ENCODE results near the gene LRMDA.

LRMDA gene

DNA sequence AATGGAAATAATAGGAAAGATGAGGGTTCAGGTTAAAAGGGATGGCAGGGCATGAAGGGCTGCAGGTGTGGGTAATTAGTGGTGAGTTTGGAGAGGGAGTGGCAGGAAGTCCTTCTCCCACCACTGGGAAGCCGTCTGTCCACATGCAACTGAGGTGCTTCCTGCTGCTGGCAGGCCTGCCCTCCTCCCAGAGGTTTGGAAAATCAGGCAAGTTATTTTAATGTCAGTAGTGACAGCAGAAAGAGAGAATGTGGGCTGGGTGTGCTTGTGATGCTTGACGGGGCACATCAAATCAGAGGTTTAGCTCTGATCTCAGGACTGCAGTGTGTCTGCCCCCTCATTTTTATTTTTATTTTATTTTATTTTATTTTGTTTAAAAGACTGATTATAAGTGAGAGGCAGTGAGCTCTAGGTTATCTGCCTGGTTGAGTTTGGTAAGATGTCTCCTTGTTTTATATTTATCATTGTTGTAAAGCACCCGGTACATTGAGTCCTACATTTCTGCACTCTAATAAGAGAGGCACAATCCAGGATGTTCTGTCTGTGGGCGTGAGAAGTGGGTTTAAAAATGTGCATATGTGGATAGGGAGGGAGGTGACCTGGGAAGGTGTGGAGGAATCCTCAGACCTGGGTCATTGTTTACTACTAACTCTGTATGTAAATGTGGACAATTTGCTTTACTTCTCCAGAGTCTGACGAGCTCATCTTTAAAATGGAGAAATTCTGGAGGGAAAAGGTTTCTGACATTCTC lies 504.4 kb downstream of the LRMDA start:
- Histone ChIP-seq H2BK5ac (ENCODE audit: low read depth, low read length, poor library complexity, severe bottlenecking) (no peak overlapping the region), H2BK120ac (ENCODE audit: low read depth, low read length) (no peak overlapping the region), H3K79me1 (replicated peaks; ENCODE audit: low read length, poor library complexity, severe bottlenecking) (no peaks in the 10 kb centered on the region), H3K27ac (ENCODE audit: low read length, poor library complexity, severe bottlenecking) (no peak overlapping the region), H3K27me3 (ENCODE audit: control insufficient read depth in 1 of 2, insufficient read depth in 1 of 2, low read length in 2 of 2) (peaks cover 0 to 23% of the 10 kb centered on the region in 2 experiments), H3K36me3 (ENCODE audit: control insufficient read depth in 1 of 2, insufficient read depth in 2 of 2, low read depth in 1 of 2, low read length in 2 of 2) (no peaks in the 10 kb centered on the region), H3K23ac (ENCODE audit: low read length in 2 of 2) (no peak overlapping the region), H3K9me3 (ENCODE audit: control insufficient read depth, low read length) (no peaks in the 10 kb centered on the region), H2AK5ac (ENCODE audit: low read length, severe bottlenecking) (no peak overlapping the region), H3K9ac (ENCODE audit: low read length) (no peak overlapping the region), H2BK15ac (ENCODE audit: low read depth, poor library complexity, severe bottlenecking) (no peak overlapping the region), H2AFZ (ENCODE audit: low read depth, low read length) (no peak overlapping the region), H3K4ac (ENCODE audit: low read depth in 1 of 2, low read length in 2 of 2) (no peak overlapping the region), H3K4me3 (ENCODE audit: insufficient read depth in 1 of 2, low read depth in 1 of 2, low read length in 2 of 2) (no peak overlapping the region), H2BK12ac (ENCODE audit: low read length in 2 of 2) (no peak overlapping the region), H4K8ac (ENCODE audit: low read length) (no peak overlapping the region), H3K18ac (ENCODE audit: low read depth in 1 of 2, low read length in 2 of 2) (no peak overlapping the region), H3K14ac (ENCODE audit: low read length in 2 of 2) (no peak overlapping the region), H3K4me2 (ENCODE audit: low read length, poor library complexity, severe bottlenecking) (no peak overlapping the region), H3K4me1 (ENCODE audit: control insufficient read depth, insufficient read depth, low read depth, low read length) (no peaks in the 10 kb centered on the region), H4K91ac (ENCODE audit: low read length) (no peak overlapping the region)
- DNase-seq = no peak
- WGBS = 88% methylated on average over 3 of the region's 5 CpGs

DNA sequence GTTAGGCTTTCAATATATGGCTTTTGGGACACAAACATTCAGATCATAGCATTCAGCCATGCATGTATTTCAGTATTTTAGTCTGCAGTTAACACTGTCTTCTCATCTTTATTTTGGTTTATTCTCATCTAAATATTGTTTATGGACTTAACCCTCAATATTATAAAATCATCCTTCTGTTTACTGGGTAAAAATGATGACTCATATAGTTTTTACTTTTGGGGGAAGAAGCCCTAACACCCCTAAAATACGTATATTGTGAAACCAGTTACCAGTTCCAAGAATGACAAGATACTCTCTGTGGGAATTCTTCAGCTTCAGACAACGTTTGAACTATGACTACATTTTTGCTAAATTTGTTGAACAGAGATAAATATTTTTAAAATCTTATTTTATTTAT lies 505.4 kb downstream of the LRMDA start:
- H2AFZ ChIP-seq (ENCODE audit: low read depth, low read length) = no peak overlapping the region

GRCh38 chr10:75937823-75938222 lies 506.4 kb downstream of the LRMDA start:
- Histone ChIP-seq H3K27me3 (ENCODE audit: control insufficient read depth in 1 of 2, insufficient read depth in 1 of 2, low read length in 2 of 2) (peaks cover 0 to 32% of the 10 kb centered on the region in 2 experiments), H2BK120ac (ENCODE audit: low read depth, low read length) (no peak overlapping the region), H2BK15ac (ENCODE audit: low read depth, poor library complexity, severe bottlenecking) (no peak overlapping the region), H3K23ac (ENCODE audit: low read length in 2 of 2) (no peak overlapping the region), H4K8ac (ENCODE audit: low read length) (no peak overlapping the region), H2BK5ac (ENCODE audit: low read depth, low read length, poor library complexity, severe bottlenecking) (no peak overlapping the region), H3K36me3 (ENCODE audit: control insufficient read depth in 1 of 2, insufficient read depth in 2 of 2, low read depth in 1 of 2, low read length in 2 of 2) (no peaks in the 10 kb centered on the region), H3K9me3 (ENCODE audit: control insufficient read depth, low read length) (no peaks in the 10 kb centered on the region), H3K27ac (ENCODE audit: low read length, poor library complexity, severe bottlenecking) (no peak overlapping the region), H3K4me3 (ENCODE audit: insufficient read depth in 1 of 2, low read depth in 1 of 2, low read length in 2 of 2) (no peak overlapping the region), H4K91ac (ENCODE audit: low read length) (no peak overlapping the region), H3K4ac (ENCODE audit: low read depth in 1 of 2, low read length in 2 of 2) (no peak overlapping the region), H2AFZ (ENCODE audit: low read depth, low read length) (no peak overlapping the region), H3K9ac (ENCODE audit: low read length) (no peak overlapping the region), H3K4me2 (ENCODE audit: low read length, poor library complexity, severe bottlenecking) (no peak overlapping the region), H2BK12ac (ENCODE audit: low read length in 2 of 2) (no peak overlapping the region), H2AK5ac (ENCODE audit: low read length, severe bottlenecking) (no peak overlapping the region), H3K79me1 (replicated peaks; ENCODE audit: low read length, poor library complexity, severe bottlenecking) (no peaks in the 10 kb centered on the region), H3K14ac (ENCODE audit: low read length in 2 of 2) (no peak overlapping the region), H3K18ac (ENCODE audit: low read depth in 1 of 2, low read length in 2 of 2) (no peak overlapping the region), H3K4me1 (ENCODE audit: control insufficient read depth, insufficient read depth, low read depth, low read length) (no peaks in the 10 kb centered on the region)
- no peak for DNase-seq
- 95% methylated on average over 2 of the region's 2 CpGs for WGBS

More for the DNA sequence above, 505.4 kb downstream of the LRMDA start:
- Histone ChIP-seq H2AK5ac (ENCODE audit: low read length, severe bottlenecking) (no peak overlapping the region), H3K9ac (ENCODE audit: low read length) (no peak overlapping the region), H3K9me3 (ENCODE audit: control insufficient read depth, low read length) (no peaks in the 10 kb centered on the region), H3K18ac (ENCODE audit: low read depth in 1 of 2, low read length in 2 of 2) (no peak overlapping the region), H2BK120ac (ENCODE audit: low read depth, low read length) (no peak overlapping the region), H3K4ac (ENCODE audit: low read depth in 1 of 2, low read length in 2 of 2) (no peak overlapping the region), H3K4me2 (ENCODE audit: low read length, poor library complexity, severe bottlenecking) (no peak overlapping the region), H3K4me3 (ENCODE audit: insufficient read depth in 1 of 2, low read depth in 1 of 2, low read length in 2 of 2) (no peak overlapping the region), H4K8ac (ENCODE audit: low read length) (no peak overlapping the region), H3K23ac (ENCODE audit: low read length in 2 of 2) (no peak overlapping the region), H2BK5ac (ENCODE audit: low read depth, low read length, poor library complexity, severe bottlenecking) (no peak overlapping the region), H2BK12ac (ENCODE audit: low read length in 2 of 2) (no peak overlapping the region), H3K27me3 (ENCODE audit: control insufficient read depth in 1 of 2, insufficient read depth in 1 of 2, low read length in 2 of 2) (peaks cover 0 to 27% of the 10 kb centered on the region in 2 experiments), H3K27ac (ENCODE audit: low read length, poor library complexity, severe bottlenecking) (no peak overlapping the region), H3K79me1 (replicated peaks; ENCODE audit: low read length, poor library complexity, severe bottlenecking) (no peaks in the 10 kb centered on the region), H2BK15ac (ENCODE audit: low read depth, poor library complexity, severe bottlenecking) (no peak overlapping the region), H3K4me1 (ENCODE audit: control insufficient read depth, insufficient read depth, low read depth, low read length) (no peaks in the 10 kb centered on the region), H3K14ac (ENCODE audit: low read length in 2 of 2) (no peak overlapping the region), H4K91ac (ENCODE audit: low read length) (no peak overlapping the region), H3K36me3 (ENCODE audit: control insufficient read depth in 1 of 2, insufficient read depth in 2 of 2, low read depth in 1 of 2, low read length in 2 of 2) (no peaks in the 10 kb centered on the region)
- DNase-seq = no peak
- 40% methylated on average over 1 of the region's 2 CpGs for WGBS

- H3K4me2 ChIP-seq (ENCODE audit: low read length, poor library complexity, severe bottlenecking) = no peak overlapping the region
- H3K36me3 ChIP-seq (ENCODE audit: control insufficient read depth in 1 of 2, insufficient read depth in 2 of 2, low read depth in 1 of 2, low read length in 2 of 2) = no peaks in the 10 kb centered on the region
- H3K4me3 ChIP-seq (ENCODE audit: insufficient read depth in 1 of 2, low read depth in 1 of 2, low read length in 2 of 2) = no peak overlapping the region
- H2BK12ac ChIP-seq (ENCODE audit: low read length in 2 of 2) = no peak overlapping the region
- H3K9ac ChIP-seq (ENCODE audit: low read length) = no peak overlapping the region
- no peak overlapping the region for H3K23ac ChIP-seq (ENCODE audit: low read length in 2 of 2)
- H2BK15ac ChIP-seq (ENCODE audit: low read depth, poor library complexity, severe bottlenecking) = no peak overlapping the region
- H3K27ac ChIP-seq (ENCODE audit: low read length, poor library complexity, severe bottlenecking) = no peak overlapping the region
- no peak overlapping the region for H3K18ac ChIP-seq (ENCODE audit: low read depth in 1 of 2, low read length in 2 of 2)
- no peak overlapping the region for H3K4ac ChIP-seq (ENCODE audit: low read depth in 1 of 2, low read length in 2 of 2)
- no peak overlapping the region for H2BK5ac ChIP-seq (ENCODE audit: low read depth, low read length, poor library complexity, severe bottlenecking)
- peaks cover 6% of the 10 kb centered on the region for H3K9me3 ChIP-seq (ENCODE audit: control insufficient read depth, low read length)
- 93% methylated on average over 13 of the region's 13 CpGs for WGBS
- H3K79me1 ChIP-seq (replicated peaks; ENCODE audit: low read length, poor library complexity, severe bottlenecking) = no peaks in the 10 kb centered on the region
- H2BK120ac ChIP-seq (ENCODE audit: low read depth, low read length) = no peak overlapping the region
- H2AFZ ChIP-seq (ENCODE audit: low read depth, low read length) = no peak overlapping the region
- no peak overlapping the region for H4K8ac ChIP-seq (ENCODE audit: low read length)
- no peak overlapping the region for H4K91ac ChIP-seq (ENCODE audit: low read length)
- H3K4me1 ChIP-seq (ENCODE audit: control insufficient read depth, insufficient read depth, low read depth, low read length) = no peaks in the 10 kb centered on the region
- no peak for DNase-seq
- peaks cover 0 to 29% of the 10 kb centered on the region in 2 experiments for H3K27me3 ChIP-seq (ENCODE audit: control insufficient read depth in 1 of 2, insufficient read depth in 1 of 2, low read length in 2 of 2)
- H2AK5ac ChIP-seq (ENCODE audit: low read length, severe bottlenecking) = no peak overlapping the region
- H3K14ac ChIP-seq (ENCODE audit: low read length in 2 of 2) = no peak overlapping the region
Observed at GRCh38 chr10:75938380-75939122, 507.1 kb downstream of the LRMDA start.

Measured in mesenchymal stem cell (in vitro differentiated cells and primary cell).